Effector memory CD4-positive, alpha-beta T cell (primary cell): Measurements from ENCODE around the gene AHRR.

Experiments used
- DNase-seq, 3 donors: peaks; one replicate each; pipeline ENCODE4 v3.0.0-alpha.2; 2020
- H3K27ac ChIP-seq: 2 replicates; pipeline ENCODE4 v1.7.0; 2013; ENCODE audit warnings: mild to moderate bottlenecking, low read length, moderate library complexity; ENCODE audit not compliant: insufficient read depth, poor library complexity, severe bottlenecking
- H3K27me3 ChIP-seq: replicated peaks from 2 replicates; pipeline ENCODE4 v1.7.0; 2013; ENCODE audit warnings: mild to moderate bottlenecking, low read length; ENCODE audit not compliant: insufficient read depth, control insufficient read depth, poor library complexity, severe bottlenecking
- H3K36me3 ChIP-seq: 2 replicates; pipeline ENCODE4 v1.7.0; 2013; ENCODE audit warnings: mild to moderate bottlenecking, low read length, moderate library complexity; ENCODE audit not compliant: control insufficient read depth, insufficient read depth
- H3K4me1 ChIP-seq: 2 replicates; pipeline ENCODE4 v1.7.0; 2013; ENCODE audit warnings: low read length, mild to moderate bottlenecking; ENCODE audit not compliant: control insufficient read depth, insufficient read depth, poor library complexity, severe bottlenecking
- H3K4me3 ChIP-seq: 2 replicates; pipeline ENCODE4 v1.7.0; 2013; ENCODE audit warnings: low read length, low read depth, mild to moderate bottlenecking; ENCODE audit not compliant: insufficient read depth, poor library complexity, severe bottlenecking
- H3K9me3 ChIP-seq: 2 replicates; pipeline ENCODE4 v1.7.0; 2013; ENCODE audit warnings: mild to moderate bottlenecking, low read length, moderate library complexity; ENCODE audit not compliant: control insufficient read depth

Gene AHRR

GRCh38 chr5:448766-449090, 127.2 kb downstream of the AHRR start:
- no peak overlapping the region for H3K27ac ChIP-seq
- H3K9me3 ChIP-seq: peaks cover 5% of the 10 kb centered on the region
- peaks cover 61% of the 10 kb centered on the region for H3K36me3 ChIP-seq
- no peak for DNase-seq
- peaks cover 6% of the 10 kb centered on the region for H3K4me1 ChIP-seq
- no peak overlapping the region for H3K4me3 ChIP-seq
- no peaks in the 10 kb centered on the region for H3K27me3 ChIP-seq

GRCh38 chr5:449151-449550, 127.6 kb downstream of the AHRR start:
- Histone ChIP-seq H3K4me3 (no peak overlapping the region), H3K27me3 (no peaks in the 10 kb centered on the region), H3K36me3 (peaks cover 65% of the 10 kb centered on the region), H3K27ac (no peak overlapping the region), H3K4me1 (peaks cover 2% of the 10 kb centered on the region), H3K9me3 (peaks cover 5% of the 10 kb centered on the region)
- no peak for DNase-seq

DNA sequence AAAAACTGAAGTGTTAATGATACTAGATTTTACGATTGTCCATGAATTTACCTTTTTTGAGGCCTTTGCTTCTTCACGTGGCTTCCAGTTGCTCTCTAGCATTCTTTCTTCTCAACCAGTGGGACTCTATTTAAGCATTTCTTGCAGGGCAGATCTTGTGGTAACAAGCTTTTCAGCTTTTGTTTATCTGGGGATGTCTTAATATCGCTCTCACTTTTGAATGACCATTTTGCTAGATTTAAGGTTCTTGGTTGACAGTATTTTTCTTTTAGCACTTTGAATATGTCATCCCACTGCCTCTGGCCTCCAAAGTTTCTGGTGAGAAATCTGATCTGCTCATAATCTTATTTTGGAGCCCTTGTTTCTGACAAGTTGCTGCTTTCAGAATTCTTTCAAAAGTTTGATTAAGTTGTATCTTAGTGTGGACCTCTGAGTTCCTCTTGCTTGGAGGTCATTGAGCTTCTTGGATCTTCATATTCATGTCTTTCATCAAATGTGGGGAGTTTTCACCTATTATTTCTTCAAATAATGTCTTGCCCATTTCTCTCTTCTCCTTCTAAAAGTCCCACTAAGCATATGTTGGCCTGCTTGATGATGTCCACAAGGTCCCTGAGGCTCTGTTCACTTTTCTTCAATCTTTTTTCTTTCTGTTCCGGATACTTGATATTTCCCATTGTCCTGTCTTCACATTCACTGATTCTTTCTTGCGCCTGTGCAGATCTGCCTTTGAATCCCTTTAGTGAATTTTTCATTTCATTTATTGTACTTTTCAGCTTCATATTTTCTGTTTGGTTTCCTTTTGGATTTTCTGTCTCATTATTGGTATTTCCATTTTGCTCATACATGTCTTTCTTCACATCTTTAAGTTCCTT, 130.3 kb downstream of the AHRR start:
- Histone ChIP-seq H3K9me3 (peaks cover 5% of the 10 kb centered on the region), H3K4me3 (no peak overlapping the region), H3K27ac (no peak overlapping the region), H3K36me3 (peaks cover 79% of the 10 kb centered on the region), H3K27me3 (no peaks in the 10 kb centered on the region), H3K4me1 (no peaks in the 10 kb centered on the region)
- no peak for DNase-seq

DNA sequence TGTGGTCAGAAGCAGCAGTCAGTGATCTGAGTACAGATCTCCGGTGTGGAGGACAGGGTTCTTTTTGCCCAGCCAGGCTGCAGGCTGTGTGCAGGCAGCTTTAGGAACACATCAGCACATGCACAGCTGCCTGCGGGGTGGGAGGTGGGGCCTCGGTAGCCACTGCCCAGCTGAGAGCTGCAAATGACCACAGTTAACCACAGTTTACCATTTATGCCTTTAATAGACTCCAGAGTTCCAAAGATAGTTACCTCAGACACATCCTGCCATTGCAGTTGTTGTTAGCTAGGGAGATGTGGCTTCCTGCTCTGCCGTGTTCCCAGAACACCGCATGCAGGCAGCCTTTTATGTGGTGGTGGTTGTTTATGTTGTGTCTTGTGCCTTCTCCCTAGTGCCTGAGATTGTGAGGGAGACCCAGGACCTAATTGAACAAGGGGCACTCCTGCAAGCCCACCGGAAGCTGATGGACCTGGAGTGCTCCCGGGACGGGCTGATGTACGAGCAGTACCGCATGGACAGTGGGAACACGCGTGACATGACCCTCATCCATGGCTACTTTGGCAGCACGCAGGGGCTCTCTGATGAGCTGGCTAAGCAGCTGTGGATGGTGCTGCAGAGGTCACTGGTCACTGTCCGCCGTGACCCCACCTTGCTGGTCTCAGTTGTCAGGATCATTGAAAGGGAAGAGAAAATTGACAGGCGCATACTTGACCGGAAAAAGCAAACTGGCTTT, 131.6 kb downstream of the AHRR start:
- DNase-seq: no peak
- no peaks in the 10 kb centered on the region for H3K27me3 ChIP-seq
- H3K9me3 ChIP-seq: peaks cover 5% of the 10 kb centered on the region
- H3K4me1 ChIP-seq: no peaks in the 10 kb centered on the region
- no peak overlapping the region for H3K27ac ChIP-seq
- peaks cover 81% of the 10 kb centered on the region for H3K36me3 ChIP-seq
- H3K4me3 ChIP-seq: no peak overlapping the region

DNA sequence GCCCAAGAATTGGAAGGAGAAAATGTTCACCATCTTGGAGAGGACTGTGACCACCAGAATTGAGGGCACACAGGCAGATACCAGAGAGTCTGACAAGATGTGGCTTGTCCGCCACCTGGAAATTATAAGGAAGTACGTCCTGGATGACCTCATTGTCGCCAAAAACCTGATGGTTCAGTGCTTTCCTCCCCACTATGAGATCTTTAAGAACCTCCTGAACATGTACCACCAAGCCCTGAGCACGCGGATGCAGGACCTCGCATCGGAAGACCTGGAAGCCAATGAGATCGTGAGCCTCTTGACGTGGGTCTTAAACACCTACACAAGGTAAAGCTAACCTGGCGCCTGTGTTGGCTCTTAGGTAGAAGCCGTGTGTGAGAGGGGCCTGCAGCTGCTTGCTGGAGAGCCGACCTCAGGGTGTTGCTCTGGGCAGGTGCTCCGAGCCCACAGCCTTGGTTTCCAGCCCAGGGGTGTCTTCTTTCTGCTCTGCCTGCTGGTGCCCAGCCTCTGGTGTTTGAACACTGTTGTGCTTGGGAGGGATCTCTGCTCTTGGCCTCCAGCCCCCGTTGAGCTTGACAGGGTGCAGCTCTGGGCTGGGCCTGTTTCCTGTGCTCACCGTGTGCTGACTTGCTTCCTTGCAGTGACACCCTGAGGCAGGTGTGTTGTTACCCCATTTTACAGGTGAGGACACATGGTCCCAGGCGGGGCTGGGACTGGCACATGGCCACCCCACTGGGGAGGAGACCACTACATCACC, 132.4 kb downstream of the AHRR start:
- Histone ChIP-seq H3K9me3 (peaks cover 5% of the 10 kb centered on the region), H3K27ac (no peak overlapping the region), H3K27me3 (no peaks in the 10 kb centered on the region), H3K4me1 (no peaks in the 10 kb centered on the region), H3K36me3 (peaks cover 80% of the 10 kb centered on the region), H3K4me3 (no peak overlapping the region)
- DNase-seq: no peak

GRCh38 chr5:454936-455335, 133.4 kb downstream of the AHRR start:
- Histone ChIP-seq H3K9me3 (peaks cover 5% of the 10 kb centered on the region), H3K36me3 (peaks cover 85% of the 10 kb centered on the region), H3K4me3 (no peak overlapping the region), H3K27ac (no peak overlapping the region), H3K27me3 (no peaks in the 10 kb centered on the region), H3K4me1 (no peaks in the 10 kb centered on the region)
- DNase-seq: no peak

GRCh38 chr5:455806-456205, 134.3 kb downstream of the AHRR start:
- Histone ChIP-seq H3K9me3 (peaks cover 5% of the 10 kb centered on the region), H3K27ac (no peak overlapping the region), H3K36me3 (peaks cover 87% of the 10 kb centered on the region), H3K4me1 (no peaks in the 10 kb centered on the region), H3K4me3 (no peak overlapping the region), H3K27me3 (no peaks in the 10 kb centered on the region)
- DNase-seq: no peak

DNA sequence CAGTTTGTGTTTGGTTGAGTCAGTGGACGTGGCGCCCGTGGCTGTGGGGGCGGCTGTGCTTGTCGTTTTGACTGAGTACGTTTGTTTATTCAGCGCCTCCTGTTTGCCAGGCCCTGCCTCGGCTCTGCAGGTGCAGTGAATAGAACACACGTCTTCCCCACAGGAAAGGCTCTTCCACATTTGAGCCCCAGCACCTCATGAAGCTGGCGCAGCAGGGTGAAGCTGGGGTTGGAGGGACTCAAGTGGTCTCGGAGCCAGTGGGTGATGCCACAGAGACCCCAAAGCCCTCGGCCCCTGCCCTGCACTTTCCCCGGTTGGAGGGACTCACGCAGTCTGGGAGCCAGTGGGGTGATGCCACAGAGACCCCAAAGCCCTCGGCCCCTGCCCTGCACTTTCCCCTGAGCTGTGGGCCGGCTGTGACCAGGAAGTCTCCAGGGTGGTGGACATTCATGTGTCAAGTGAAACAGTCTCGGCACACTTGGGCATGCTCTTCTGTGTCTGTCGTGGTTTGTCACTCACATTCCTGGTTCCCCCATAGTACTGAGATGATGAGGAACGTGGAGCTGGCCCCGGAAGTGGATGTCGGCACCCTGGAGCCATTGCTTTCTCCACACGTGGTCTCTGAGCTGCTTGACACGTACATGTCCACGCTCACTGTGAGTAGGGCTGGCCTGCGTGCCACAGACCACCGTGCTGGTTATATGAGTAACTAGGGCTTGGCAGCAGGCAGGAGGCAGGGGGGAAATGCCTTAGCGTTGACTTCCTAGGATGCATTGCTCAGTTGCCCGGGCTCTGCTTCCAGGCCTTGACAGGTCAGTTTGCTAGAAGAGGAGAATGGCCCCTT, 135.1 kb downstream of the AHRR start:
- H3K4me1 ChIP-seq: no peaks in the 10 kb centered on the region
- no peak for DNase-seq
- no peak overlapping the region for H3K4me3 ChIP-seq
- peaks cover 5% of the 10 kb centered on the region for H3K9me3 ChIP-seq
- no peak overlapping the region for H3K27ac ChIP-seq
- peaks cover 81% of the 10 kb centered on the region for H3K36me3 ChIP-seq
- H3K27me3 ChIP-seq: no peaks in the 10 kb centered on the region

DNA sequence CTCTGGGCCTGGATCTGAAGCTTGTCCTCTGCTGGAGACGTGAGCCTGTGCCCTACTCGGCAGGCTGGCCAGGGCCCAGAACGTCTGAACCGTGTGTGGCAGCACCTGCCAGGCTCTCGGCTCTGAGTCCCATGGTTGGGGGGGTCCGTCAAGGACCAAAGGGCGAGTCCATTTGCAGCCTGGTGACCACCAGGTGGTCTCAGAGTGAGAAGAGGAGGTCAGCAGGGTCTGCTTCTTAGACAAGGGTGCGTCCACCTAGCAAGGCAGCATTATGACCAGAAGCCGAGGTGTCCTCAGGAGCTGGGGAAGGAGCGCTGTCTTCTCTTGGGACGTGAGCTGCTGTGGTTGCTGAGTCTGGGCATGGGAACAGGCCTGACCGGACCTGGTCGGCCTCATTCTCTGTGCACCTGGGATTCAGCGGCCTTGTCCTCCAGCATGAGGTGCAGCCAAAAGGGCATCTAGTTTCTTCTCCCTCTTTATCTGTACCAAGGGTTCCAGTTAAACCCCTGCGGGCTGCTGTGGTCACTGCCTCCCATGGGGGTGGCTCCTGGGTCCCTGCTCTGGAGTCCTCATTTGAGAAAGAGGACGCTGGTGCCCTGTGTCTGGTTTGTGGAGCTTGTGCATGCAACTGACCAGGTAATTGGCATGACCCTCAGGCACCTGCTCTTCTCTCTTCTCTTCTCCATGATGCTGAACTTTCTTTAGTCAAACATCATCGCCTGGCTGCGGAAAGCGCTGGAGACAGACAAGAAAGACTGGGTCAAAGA, 135.9 kb downstream of the AHRR start:
- H3K9me3 ChIP-seq: no peaks in the 10 kb centered on the region
- H3K4me3 ChIP-seq: no peak overlapping the region
- H3K27me3 ChIP-seq: no peaks in the 10 kb centered on the region
- peaks cover 80% of the 10 kb centered on the region for H3K36me3 ChIP-seq
- no peak for DNase-seq
- H3K4me1 ChIP-seq: no peaks in the 10 kb centered on the region
- H3K27ac ChIP-seq: no peak overlapping the region
